K562 (cell line): ENCODE results near the gene TCAP. TPM values are rescaled to one million over a fixed set of nuclear protein-coding genes. Genes with fewer than 3 reads are reported as not detected.

Experiments used
- BCOR ChIP-seq: fragments of 450-650 bp; IDR thresholded peaks from 2 replicates; pipeline ENCODE4 v1.6.1; 2016
- DIDO1 ChIP-seq: fragments of 450-650 bp; IDR thresholded peaks from 2 replicates; pipeline ENCODE4 v1.6.1; 2016; ENCODE audit warnings: low read depth, missing biosample characterization, missing genetic modification characterization
- GTF3C2 ChIP-seq: IDR thresholded peaks from 3 replicates; pipeline ENCODE4 v1.6.1; 2011; ENCODE audit warnings: borderline replicate concordance, mild to moderate bottlenecking, moderate library complexity; ENCODE audit not compliant: insufficient read length; ENCODE audit errors: extremely low read depth
- HBP1 ChIP-seq: fragments of 450-650 bp; formaldehyde crosslinking; IDR thresholded peaks from 2 replicates; pipeline ENCODE4 v1.4.0; 2022; ENCODE audit warnings: missing genetic modification characterization
- MTA2 ChIP-seq: fragments of 450-650 bp; IDR thresholded peaks from 2 replicates; pipeline ENCODE4 v1.6.1; 2016; ENCODE audit warnings: low read depth
- NFE2 ChIP-seq: IDR thresholded peaks from 2 replicates; pipeline ENCODE4 v1.6.1; 2014; ENCODE audit warnings: antibody characterized with exemption, low read depth
- NR0B1 ChIP-seq: fragments of 450-650 bp; IDR thresholded peaks from one replicate; pipeline ENCODE4 v1.6.1; 2018; ENCODE audit warnings: mild to moderate bottlenecking, moderate library complexity; ENCODE audit not compliant: partially characterized antibody
- SMARCE1 ChIP-seq: fragments of 450-650 bp; IDR thresholded peaks from 2 replicates; pipeline ENCODE4 v1.7.1; 2016; ENCODE audit warnings: mild to moderate bottlenecking
- TBP ChIP-seq: optimal IDR thresholded peaks from 2 replicates; pipeline ENCODE3; 2011; ENCODE audit warnings: low read depth, low read length, improper control_type of control experiment
- XRCC4 ChIP-seq: IDR thresholded peaks from one replicate; pipeline ENCODE4 v1.6.1; 2011; ENCODE audit not compliant: insufficient read depth, insufficient read length; ENCODE audit errors: extremely low read depth
- ZFP30 ChIP-seq: fragments of 250-450 bp; sonication (Bioruptor Pico); IDR thresholded peaks from 2 replicates; pipeline ENCODE4 v1.8.0; 2022; ENCODE audit warnings: moderate library complexity, mild to moderate bottlenecking, inconsistent platforms, borderline replicate concordance
- ZNF143 ChIP-seq: sonication (generic); formaldehyde crosslinking; IDR thresholded peaks from 2 replicates; pipeline ENCODE4 v1.9.0; 2022; ENCODE audit warnings: mild to moderate bottlenecking, missing genetic modification reagents
- ZNF174 ChIP-seq: fragments of 250-450 bp; sonication (Bioruptor Pico); IDR thresholded peaks from 2 replicates; pipeline ENCODE4 v1.4.0; 2020; ENCODE audit warnings: mild to moderate bottlenecking
- ZNF551 ChIP-seq: fragments of 250-450 bp; sonication (Bioruptor Pico); IDR thresholded peaks from 2 replicates; pipeline ENCODE4 v1.5.0; 2021; ENCODE audit warnings: mild to moderate bottlenecking, moderate library complexity
- ZNF57 ChIP-seq: fragments of 450-650 bp; formaldehyde crosslinking; IDR thresholded peaks from 2 replicates; pipeline ENCODE4 v1.4.0; 2020; ENCODE audit warnings: mild to moderate bottlenecking, moderate library complexity
- polyA plus RNA-seq, 8 experiments: library from polyadenylated mRNA; depleted of rRNA in 4 of 8; stranded (reverse) in 5 of 8; unstranded in 3 of 8; fragments of >200 nt; fragmentation: Nextera tagmentation in 2 of 8; fragmentation: Illumina TruSeq in 1 of 8; extraction: Ambion mirVana in 2 of 8; extraction: Trizol in 1 of 8; gene quantifications; 2 replicates each; pipeline versions ENCODE4 v1.2.1 to v1.2.3, GENCODE V29; 2011 to 2014; ENCODE audit warnings: inconsistent platforms in 1 of 8, missing spikeins in 1 of 8
- total RNA-seq, 7 experiments: library from RNA; depleted of rRNA in 6 of 7; stranded (reverse); fragments of >200 nt in 6 of 7; fragmentation: Illumina TruSeq in 2 of 7; extraction: Trizol in 2 of 7; gene quantifications; 2 replicates each; pipeline versions ENCODE4 v1.2.1 to v1.2.3, GENCODE V29; 2011 to 2021; ENCODE audit warnings: low replicate concordance in 1 of 7
- TF ChIP-seq, protein P1 (sequence below): fragments of 250-450 bp; sonication (Bioruptor Pico); IDR thresholded peaks from 2 replicates; pipeline ENCODE4 v1.4.0; 2020

TCAP gene
- total and polyA plus RNA-seq, 9 of the 15 experiments (the other 6 are each of a cell fraction or from before 2014, with no cell fraction given), result 0.33 to 1.4 (median 0.82) TPM; not detected in 2

DNA sequence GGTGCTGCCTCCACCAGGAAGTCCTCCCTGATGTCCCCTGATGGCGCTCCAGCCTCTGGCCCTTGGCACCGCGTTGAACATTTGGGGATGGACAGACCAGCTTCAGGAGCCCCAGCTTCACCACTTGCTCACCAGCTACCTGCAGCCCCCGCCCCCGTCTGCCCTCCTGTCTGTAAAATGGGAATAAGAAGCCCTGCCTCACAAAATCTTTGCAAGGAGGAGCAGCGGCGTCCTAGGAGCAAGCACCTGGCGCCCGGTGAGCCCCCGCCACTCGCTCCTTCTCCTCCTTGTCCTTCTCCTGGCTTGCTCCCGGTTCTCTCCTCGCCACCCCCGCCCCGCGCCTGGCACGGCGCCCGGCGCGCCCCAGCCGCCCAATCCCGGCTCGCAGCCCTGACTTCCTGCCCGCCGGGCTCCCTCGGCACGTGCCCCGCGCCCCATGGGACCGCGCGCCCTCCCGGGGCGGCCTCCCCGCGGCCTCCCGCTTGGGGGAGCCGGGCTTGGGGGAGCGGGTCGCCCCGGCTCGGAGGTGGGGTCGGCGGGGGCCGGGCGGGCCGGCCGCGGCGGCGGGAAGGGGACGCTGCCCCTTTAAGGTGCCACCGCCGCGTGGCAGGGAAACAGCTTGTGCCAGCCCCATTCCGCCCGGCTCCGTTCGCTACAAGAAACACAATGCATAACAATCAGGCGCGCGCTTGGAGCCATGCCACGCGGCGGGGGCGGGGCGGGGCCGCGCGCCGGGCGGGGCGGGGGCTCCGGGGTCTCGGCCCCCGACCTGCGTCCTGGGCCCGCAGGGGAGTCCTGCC is 47.5 kb upstream of the TCAP start (continued):
- peak; percentile 58 for TF ChIP-seq GTF3C2
- no peak for TF ChIP-seq ZNF551 (CRISPR knock-in tag)
- no peak for TF ChIP-seq ZNF143 (CRISPR knock-in tag)
- TF ChIP-seq ZNF174 (CRISPR knock-in tag), result no peak
- TF ChIP-seq NFE2, result no peak
- TF ChIP-seq HBP1, result no peak
- TF ChIP-seq SMARCE1, result no peak
- TF ChIP-seq XRCC4, result no peak
- no peak for TF ChIP-seq MTA2
- no peak for TF ChIP-seq ZFP30 (CRISPR knock-in tag)
- TF ChIP-seq TBP, result peak; percentile 32
- TF ChIP-seq DIDO1 (tag), result no peak
- no peak for TF ChIP-seq NR0B1
- TF ChIP-seq, protein P1, sequence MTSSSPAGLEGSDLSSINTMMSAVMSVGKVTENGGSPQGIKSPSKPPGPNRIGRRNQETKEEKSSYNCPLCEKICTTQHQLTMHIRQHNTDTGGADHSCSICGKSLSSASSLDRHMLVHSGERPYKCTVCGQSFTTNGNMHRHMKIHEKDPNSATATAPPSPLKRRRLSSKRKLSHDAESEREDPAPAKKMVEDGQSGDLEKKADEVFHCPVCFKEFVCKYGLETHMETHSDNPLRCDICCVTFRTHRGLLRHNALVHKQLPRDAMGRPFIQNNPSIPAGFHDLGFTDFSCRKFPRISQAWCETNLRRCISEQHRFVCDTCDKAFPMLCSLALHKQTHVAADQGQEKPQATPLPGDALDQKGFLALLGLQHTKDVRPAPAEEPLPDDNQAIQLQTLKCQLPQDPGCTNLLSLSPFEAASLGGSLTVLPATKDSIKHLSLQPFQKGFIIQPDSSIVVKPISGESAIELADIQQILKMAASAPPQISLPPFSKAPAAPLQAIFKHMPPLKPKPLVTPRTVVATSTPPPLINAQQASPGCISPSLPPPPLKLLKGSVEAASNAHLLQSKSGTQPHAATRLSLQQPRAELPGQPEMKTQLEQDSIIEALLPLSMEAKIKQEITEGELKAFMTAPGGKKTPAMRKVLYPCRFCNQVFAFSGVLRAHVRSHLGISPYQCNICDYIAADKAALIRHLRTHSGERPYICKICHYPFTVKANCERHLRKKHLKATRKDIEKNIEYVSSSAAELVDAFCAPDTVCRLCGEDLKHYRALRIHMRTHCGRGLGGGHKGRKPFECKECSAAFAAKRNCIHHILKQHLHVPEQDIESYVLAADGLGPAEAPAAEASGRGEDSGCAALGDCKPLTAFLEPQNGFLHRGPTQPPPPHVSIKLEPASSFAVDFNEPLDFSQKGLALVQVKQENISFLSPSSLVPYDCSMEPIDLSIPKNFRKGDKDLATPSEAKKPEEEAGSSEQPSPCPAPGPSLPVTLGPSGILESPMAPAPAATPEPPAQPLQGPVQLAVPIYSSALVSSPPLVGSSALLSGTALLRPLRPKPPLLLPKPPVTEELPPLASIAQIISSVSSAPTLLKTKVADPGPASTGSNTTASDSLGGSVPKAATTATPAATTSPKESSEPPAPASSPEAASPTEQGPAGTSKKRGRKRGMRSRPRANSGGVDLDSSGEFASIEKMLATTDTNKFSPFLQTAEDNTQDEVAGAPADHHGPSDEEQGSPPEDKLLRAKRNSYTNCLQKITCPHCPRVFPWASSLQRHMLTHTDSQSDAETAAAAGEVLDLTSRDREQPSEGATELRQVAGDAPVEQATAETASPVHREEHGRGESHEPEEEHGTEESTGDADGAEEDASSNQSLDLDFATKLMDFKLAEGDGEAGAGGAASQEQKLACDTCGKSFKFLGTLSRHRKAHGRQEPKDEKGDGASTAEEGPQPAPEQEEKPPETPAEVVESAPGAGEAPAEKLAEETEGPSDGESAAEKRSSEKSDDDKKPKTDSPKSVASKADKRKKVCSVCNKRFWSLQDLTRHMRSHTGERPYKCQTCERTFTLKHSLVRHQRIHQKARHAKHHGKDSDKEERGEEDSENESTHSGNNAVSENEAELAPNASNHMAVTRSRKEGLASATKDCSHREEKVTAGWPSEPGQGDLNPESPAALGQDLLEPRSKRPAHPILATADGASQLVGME, result no peak
- peak; percentile 89 for TF ChIP-seq BCOR
- no peak for TF ChIP-seq ZNF57 (CRISPR knock-in tag)
